ENCODE results near the gene HEXB. TPM values are rescaled to one million over a fixed set of nuclear protein-coding genes. Genes with fewer than 3 reads are reported as not detected.

HEXB gene
- total and polyA plus RNA-seq, 3 donors from 2014 or later: 44.6 to 82.5 (median 59.5) TPM

DNA sequence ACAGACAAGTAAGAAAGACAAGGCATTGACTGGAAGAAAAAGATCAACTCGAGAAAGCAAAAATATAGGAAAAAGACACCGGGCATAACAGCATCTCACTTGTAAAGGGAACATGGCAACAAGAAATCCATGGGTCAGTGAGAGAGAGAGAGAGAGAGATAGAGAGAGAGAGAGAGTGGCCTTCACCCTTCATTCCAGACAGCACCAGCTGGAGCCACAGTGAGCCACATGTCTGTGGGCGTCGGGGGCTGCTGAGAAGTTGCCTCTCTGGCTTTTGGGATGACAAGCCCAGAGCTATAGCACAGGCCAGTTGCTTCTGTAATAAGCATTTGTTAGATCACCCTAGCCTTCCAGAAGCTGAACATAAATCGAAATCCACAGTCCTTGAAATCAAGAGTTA is 24.2 kb upstream of the HEXB start:
- no peaks in the 10 kb centered on the region for H3K4me1 ChIP-seq
- DNase-seq: no peak
- H3K27me3 ChIP-seq: no peaks in the 10 kb centered on the region
- no peaks in the 10 kb centered on the region for H3K9me3 ChIP-seq
- no peak for TF ChIP-seq POLR2A (IDR thresholded peaks at IDR 0.05)
- TF ChIP-seq CTCF (IDR thresholded peaks at IDR 0.05): no peak
- intact Hi-C loops (cut with DNase I; ENCODE audit: low total_unique reads): no loop called here
- H3K4me3 ChIP-seq: no peak overlapping the region
- H3K36me3 ChIP-seq (ENCODE audit: low read depth, missing control alignments): no peaks in the 10 kb centered on the region
- WGBS, 2 donors: 47 to 55% methylated on average over 5 of the region's 5 CpGs
- H3K27ac ChIP-seq: no peak overlapping the region

DNA sequence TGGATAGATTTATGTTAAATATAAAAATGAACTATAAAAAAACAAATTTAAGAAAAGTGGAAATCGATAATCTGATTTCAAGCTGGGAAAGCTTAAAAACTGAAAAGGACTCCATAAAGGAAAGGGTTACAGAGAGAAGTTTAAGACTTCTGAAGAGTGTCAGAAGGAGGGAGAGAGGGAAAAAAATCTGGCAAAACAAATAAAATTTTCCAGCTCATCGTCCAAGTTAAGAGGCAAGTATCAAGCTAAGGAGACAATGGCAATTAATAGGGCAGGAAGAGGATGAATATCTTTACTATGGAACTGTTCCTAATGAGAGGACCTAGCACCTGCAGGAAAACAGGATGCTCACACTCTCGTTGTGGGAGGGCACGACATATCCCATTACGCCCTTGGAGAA is 20.5 kb upstream of the HEXB start:
- 45 to 47% methylated on average over 5 of the region's 5 CpGs for WGBS, 2 donors
- no peaks in the 10 kb centered on the region for H3K4me1 ChIP-seq
- intact Hi-C loops (cut with DNase I; ENCODE audit: low total_unique reads): no loop called here
- no peak for DNase-seq
- no peak overlapping the region for H3K27ac ChIP-seq
- H3K27me3 ChIP-seq: no peaks in the 10 kb centered on the region
- H3K36me3 ChIP-seq (ENCODE audit: low read depth, missing control alignments): no peaks in the 10 kb centered on the region
- TF ChIP-seq CTCF (IDR thresholded peaks at IDR 0.05): no peak
- no peak for TF ChIP-seq POLR2A (IDR thresholded peaks at IDR 0.05)
- no peaks in the 10 kb centered on the region for H3K9me3 ChIP-seq
- H3K4me3 ChIP-seq: no peak overlapping the region

- no peak for TF ChIP-seq CTCF (IDR thresholded peaks at IDR 0.05)
- TF ChIP-seq POLR2A (IDR thresholded peaks at IDR 0.05): no peak
- Histone ChIP-seq H3K4me1 (no peaks in the 10 kb centered on the region), H3K9me3 (no peaks in the 10 kb centered on the region), H3K36me3 (ENCODE audit: low read depth, missing control alignments) (no peaks in the 10 kb centered on the region), H3K27me3 (no peaks in the 10 kb centered on the region), H3K4me3 (no peak overlapping the region), H3K27ac (no peak overlapping the region)
- intact Hi-C loops (cut with DNase I; ENCODE audit: low total_unique reads): no loop called here
- WGBS, 2 donors: 36 to 57% methylated on average over 2 of the region's 2 CpGs
- no peak for DNase-seq
These were observed 19.8 kb upstream of the HEXB start for GRCh38 chr5:74665273-74665672.

DNA sequence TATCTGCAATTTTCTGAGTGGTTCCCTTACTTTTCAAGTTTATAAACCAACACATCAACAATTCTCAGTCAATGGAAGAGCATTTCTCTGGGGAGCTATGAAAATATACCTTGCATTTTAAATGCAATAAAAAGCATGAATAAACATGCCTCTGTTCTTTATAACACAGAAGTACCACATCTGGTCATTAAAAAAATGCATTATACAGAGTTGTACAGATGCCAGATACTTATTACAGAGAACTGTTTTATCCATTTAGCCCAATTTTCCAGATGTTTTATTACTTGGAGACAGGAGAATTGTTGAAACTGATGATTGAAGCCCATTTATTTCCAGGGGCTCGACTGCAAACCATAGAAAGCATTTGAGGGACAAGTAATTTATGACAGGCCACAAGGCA is 19.2 kb upstream of the HEXB start:
- H3K27me3 ChIP-seq: no peaks in the 10 kb centered on the region
- TF ChIP-seq POLR2A (IDR thresholded peaks at IDR 0.05) (no peak), CTCF (IDR thresholded peaks at IDR 0.05) (no peak)
- 36 to 59% methylated on average over 1 of the region's 1 CpG for WGBS, 2 donors
- no peaks in the 10 kb centered on the region for H3K36me3 ChIP-seq (ENCODE audit: low read depth, missing control alignments)
- intact Hi-C loops (cut with DNase I; ENCODE audit: low total_unique reads): no loop called here
- no peak overlapping the region for H3K4me3 ChIP-seq
- H3K9me3 ChIP-seq: no peaks in the 10 kb centered on the region
- H3K27ac ChIP-seq: no peak overlapping the region
- no peaks in the 10 kb centered on the region for H3K4me1 ChIP-seq
- no peak for DNase-seq

GRCh38 chr5:74667396-74667795 is 17.6 kb upstream of the HEXB start:
- no peak for TF ChIP-seq CTCF (IDR thresholded peaks at IDR 0.05)
- no peak for TF ChIP-seq POLR2A (IDR thresholded peaks at IDR 0.05)
- no peak overlapping the region for H3K4me3 ChIP-seq

More at GRCh38 chr5:74667396-74667795, 17.6 kb upstream of the HEXB start:
- DNase-seq: no peak
- WGBS, 2 donors: 85 to 88% methylated on average over 4 of the region's 4 CpGs
- intact Hi-C loops (cut with DNase I; ENCODE audit: low total_unique reads): no loop called here
- H3K27ac ChIP-seq: no peak overlapping the region
- H3K36me3 ChIP-seq (ENCODE audit: low read depth, missing control alignments): no peaks in the 10 kb centered on the region
- no peaks in the 10 kb centered on the region for H3K9me3 ChIP-seq
- no peaks in the 10 kb centered on the region for H3K27me3 ChIP-seq
- H3K4me1 ChIP-seq: peaks cover 3% of the 10 kb centered on the region
